PC-9 (cell line): ENCODE measurements around the gene RILP. TPM values are rescaled to one million over a fixed set of nuclear protein-coding genes. Genes with fewer than 3 reads are reported as not detected.

ENCODE experiments used
- BruUV-seq: library from RNA; stranded (reverse); fragments of 400-500 nt; replicated peaks from 2 replicates; lab custom pipeline; 2021; lab: Mats Ljungman, UMichigan
- CTCF ChIA-PET: fragments of 300-600 bp; sonication (Branson Sonifier 250); formaldehyde crosslinking; loops from one replicate; lab custom pipeline; 2022; ENCODE audit warnings: antibody characterized with exemption; lab: Charles Lee
- POLR2A ChIA-PET: fragments of 300-600 bp; sonication (Branson Sonifier 250); formaldehyde crosslinking; loops from one replicate; lab custom pipeline; 2022; ENCODE audit warnings: antibody characterized with exemption; ENCODE audit not compliant: unreplicated experiment; lab: Charles Lee
- DNase-seq, 2 experiments: peaks; one replicate each; pipeline versions ENCODE4 v3.0.0 to v3.0.0-alpha.2; 2015 to 2022; ENCODE audit warnings: mixed read lengths in 1 of 2
- H2AFZ ChIP-seq: fragments of 200-600 bp; sonication (generic); 2 replicates; pipeline ENCODE4 v1.8.1; 2017; ENCODE audit warnings: antibody characterized with exemption
- H3F3A ChIP-seq: fragments of 200-600 bp; sonication (generic); 2 replicates; pipeline ENCODE4 v1.8.1; 2017; ENCODE audit warnings: antibody characterized with exemption, mild to moderate bottlenecking, low read depth; ENCODE audit not compliant: insufficient read depth
- H3K27ac ChIP-seq: fragments of 200-600 bp; sonication (generic); 2 replicates; pipeline ENCODE4 v1.6.1; 2016; ENCODE audit warnings: mixed run types
- H3K27me3 ChIP-seq: fragments of 200-600 bp; sonication (generic); 2 replicates; pipeline ENCODE4 v1.6.1; 2016; ENCODE audit warnings: low read depth, mixed run types; ENCODE audit not compliant: insufficient read depth
- H3K36me3 ChIP-seq: fragments of 200-600 bp; sonication (generic); 2 replicates; pipeline ENCODE4 v1.6.1; 2016; ENCODE audit warnings: low read depth, mixed run types
- H3K4me1 ChIP-seq: fragments of 200-600 bp; sonication (generic); replicated peaks from 2 replicates; pipeline ENCODE4 v1.6.1; 2016; ENCODE audit warnings: mixed run types; ENCODE audit not compliant: insufficient read depth
- H3K4me2 ChIP-seq: fragments of 200-600 bp; sonication (generic); 2 replicates; pipeline ENCODE4 v1.6.1; 2017; ENCODE audit warnings: mixed run types
- H3K4me3 ChIP-seq: fragments of 200-600 bp; sonication (generic); 2 replicates; pipeline ENCODE4 v1.6.1; 2016; ENCODE audit warnings: mixed run types
- H3K79me2 ChIP-seq: fragments of 200-600 bp; sonication (generic); 2 replicates; pipeline ENCODE4 v1.6.1; 2017; ENCODE audit warnings: low read depth, mixed run types
- H3K9me2 ChIP-seq: fragments of 200-600 bp; sonication (generic); 2 replicates; pipeline ENCODE4 v1.8.1; 2017; ENCODE audit warnings: mild to moderate bottlenecking; ENCODE audit not compliant: insufficient read depth
- H3K9me3 ChIP-seq: fragments of 200-600 bp; sonication (generic); 2 replicates; pipeline ENCODE4 v1.8.1; 2016; ENCODE audit warnings: low read depth; ENCODE audit not compliant: insufficient read depth
- H4K20me1 ChIP-seq: fragments of 200-600 bp; sonication (generic); 2 replicates; pipeline ENCODE4 v1.8.1; 2017; ENCODE audit not compliant: insufficient read depth
- CTCF ChIP-seq: fragments of 200-600 bp; sonication (generic); conservative IDR thresholded peaks from 2 replicates; pipeline ENCODE4 v1.6.1; 2017; ENCODE audit warnings: mixed run types, antibody characterized with exemption, mild to moderate bottlenecking, moderate library complexity
- EZH2 ChIP-seq: fragments of 200-600 bp; sonication (generic); IDR thresholded peaks from 2 replicates; pipeline ENCODE4 v1.8.0; 2017; ENCODE audit warnings: antibody characterized with exemption, low read depth
- intact Hi-C: fragments of 100-400 bp; cut with micrococcal nuclease; formaldehyde crosslinking; loops from one replicate; pipeline ENCODE4 v1.10.0; 2022; ENCODE audit not compliant: unreplicated experiment
- total RNA-seq: library from RNA; stranded (reverse); gene quantifications from 2 replicates; pipeline ENCODE4 v1.2.3, GENCODE V29; 2021

RILP gene
- total RNA-seq, 1 experiment from 2014 or later = 9.6 TPM

GRCh38 chr17:1612400-1612799 lies 37.3 kb downstream of the RILP start:
- CTCF ChIA-PET = no interaction called here
- DNase-seq = no peak
- BruUV-seq = no TSS peak

GRCh38 chr17:1611715-1612114 lies 38.0 kb downstream of the RILP start:
- no peaks in the 10 kb centered on the region for H3K36me3 ChIP-seq
- CTCF ChIA-PET = interaction anchor here (0.7 kb wide), 1 partner anchor 38 kb away, joined by 4 read pairs; no protein-coding TSS in a partner anchor
- intact Hi-C loops = no loop called here
- POLR2A ChIA-PET = no interaction called here
- no peaks in the 10 kb centered on the region for H4K20me1 ChIP-seq
- no peak overlapping the region for H3K4me3 ChIP-seq
- no peak overlapping the region for H3K4me2 ChIP-seq
- no peaks in the 10 kb centered on the region for H3K9me2 ChIP-seq
- TF ChIP-seq CTCF = no peak
- no peak for TF ChIP-seq EZH2
- H3K27ac ChIP-seq = no peak overlapping the region
- no peak for DNase-seq
- no TSS peak for BruUV-seq
- no peaks in the 10 kb centered on the region for H3K27me3 ChIP-seq
- H3F3A ChIP-seq = no peaks in the 10 kb centered on the region
- H2AFZ ChIP-seq = no peak overlapping the region
- no peaks in the 10 kb centered on the region for H3K9me3 ChIP-seq
- no peaks in the 10 kb centered on the region for H3K4me1 ChIP-seq
- H3K79me2 ChIP-seq = no peaks in the 10 kb centered on the region

More at GRCh38 chr17:1612400-1612799, 37.3 kb downstream of the RILP start:
- Histone ChIP-seq H3K27ac (no peak overlapping the region), H3K4me2 (no peak overlapping the region), H4K20me1 (no peaks in the 10 kb centered on the region), H3K79me2 (no peaks in the 10 kb centered on the region), H3K36me3 (no peaks in the 10 kb centered on the region), H3K4me1 (0 out of 2 replicates have a peak, but pooled peaks cover under 1% of the 10 kb centered on the region), H3K27me3 (no peaks in the 10 kb centered on the region), H3K9me2 (no peaks in the 10 kb centered on the region), H2AFZ (no peak overlapping the region), H3F3A (0 out of 2 replicates have a peak, but pooled peaks cover 2% of the 10 kb centered on the region), H3K9me3 (no peaks in the 10 kb centered on the region), H3K4me3 (no peak overlapping the region)
- TF ChIP-seq CTCF (no peak), EZH2 (no peak)
- intact Hi-C loops = no loop called here
- POLR2A ChIA-PET = no interaction called here

- H3K27ac ChIP-seq = no peak overlapping the region
- TF ChIP-seq CTCF (no peak), EZH2 (no peak)
- no peak for DNase-seq
- intact Hi-C loops = no loop called here
- H3K4me3 ChIP-seq = no peak overlapping the region
- ChIA-PET POLR2A (no interaction called here), CTCF (no interaction called here)
- no peaks in the 10 kb centered on the region for H3K4me1 ChIP-seq
- H3K9me3 ChIP-seq = no peaks in the 10 kb centered on the region
- no peak overlapping the region for H3K4me2 ChIP-seq
- H3K36me3 ChIP-seq = no peaks in the 10 kb centered on the region
- no peaks in the 10 kb centered on the region for H3F3A ChIP-seq
- no peaks in the 10 kb centered on the region for H3K27me3 ChIP-seq
- H4K20me1 ChIP-seq = no peaks in the 10 kb centered on the region
- no TSS peak for BruUV-seq
- H3K9me2 ChIP-seq = no peaks in the 10 kb centered on the region
- H2AFZ ChIP-seq = no peak overlapping the region
- H3K79me2 ChIP-seq = no peaks in the 10 kb centered on the region
Measured at GRCh38 chr17:1608676-1609075, 41.0 kb downstream of the RILP start.
